NCI-H2107 treated with DMSO at 0.1 percent for 48 hours (cell line): Measurements from ENCODE around the gene DGCR2.
"Not testable (repeated sequence)": the region's sequence is repeated elsewhere in the genome, so short reads cannot be mapped to it uniquely, and the experiment has no call there.

Experiments
- DNase-seq: peaks from one replicate; lab custom pipeline; 2025; ENCODE audit not compliant: unreplicated experiment; lab: John Stamatoyannopoulos, UW

The DGCR2 gene

GRCh38 chr22:19122143-19122751 is at the start of gene DGCR2:
DGCR2 (minus strand) TSS chr22:19122412; CDS start chr22:19122206, 206 bp downstream.
- DNase-seq: peak; percentile 63

GRCh38 chr22:19169947-19170318 is 47.7 kb upstream of the DGCR2 start:
- no peak for DNase-seq

GRCh38 chr22:19169002-19169946 is 47.1 kb upstream of the DGCR2 start:
- DNase-seq: no peak

- DNase-seq: no peak
These were observed 46.1 kb upstream of the DGCR2 start for GRCh38 chr22:19168088-19168890.

- no peak for DNase-seq
These were observed 45.1 kb upstream of the DGCR2 start for GRCh38 chr22:19167106-19167869.

GRCh38 chr22:19166421-19166820 is 44.2 kb upstream of the DGCR2 start:
- DNase-seq: no peak

GRCh38 chr22:19164425-19164824 is 42.2 kb upstream of the DGCR2 start:
- DNase-seq: no peak

- not testable (repeated sequence) for DNase-seq
These were observed 36.4 kb upstream of the DGCR2 start for GRCh38 chr22:19158649-19159048.

- DNase-seq: not testable (repeated sequence)
These were observed 33.9 kb upstream of the DGCR2 start for GRCh38 chr22:19156109-19156508.

- DNase-seq: no peak
These were observed 31.0 kb upstream of the DGCR2 start for GRCh38 chr22:19152942-19153883.

- no peak for DNase-seq
These were observed 29.3 kb upstream of the DGCR2 start for GRCh38 chr22:19151329-19152191.

GRCh38 chr22:19150482-19151328 is 28.5 kb upstream of the DGCR2 start:
- DNase-seq: no peak

- no peak for DNase-seq
These were observed 27.8 kb upstream of the DGCR2 start, which contains the start of gene GSC2 for GRCh38 chr22:19149991-19150390. GSC2 (minus strand) TSS chr22:19150292; CDS start chr22:19150283, 9 bp downstream.

- DNase-seq: no peak
These were observed 27.1 kb upstream of the DGCR2 start for GRCh38 chr22:19149047-19149883.

GRCh38 chr22:19148417-19149046 is 26.3 kb upstream of the DGCR2 start:
- DNase-seq: no peak

GRCh38 chr22:19147195-19147780 is 25.1 kb upstream of the DGCR2 start:
- no peak for DNase-seq
